ENCODE data around the gene TNIP2. TPM values are rescaled to one million over a fixed set of nuclear protein-coding genes. Genes with fewer than 3 reads are reported as not detected.
A peak's percentile ranks its signal among the peaks of the same experiment; 100 is the strongest.

The TNIP2 gene
- total and polyA plus RNA-seq, 2 of the 13 experiments (the other 11 are each of a cell fraction or from before 2014, with no cell fraction given) = 25.6 to 38.0 TPM

DNA sequence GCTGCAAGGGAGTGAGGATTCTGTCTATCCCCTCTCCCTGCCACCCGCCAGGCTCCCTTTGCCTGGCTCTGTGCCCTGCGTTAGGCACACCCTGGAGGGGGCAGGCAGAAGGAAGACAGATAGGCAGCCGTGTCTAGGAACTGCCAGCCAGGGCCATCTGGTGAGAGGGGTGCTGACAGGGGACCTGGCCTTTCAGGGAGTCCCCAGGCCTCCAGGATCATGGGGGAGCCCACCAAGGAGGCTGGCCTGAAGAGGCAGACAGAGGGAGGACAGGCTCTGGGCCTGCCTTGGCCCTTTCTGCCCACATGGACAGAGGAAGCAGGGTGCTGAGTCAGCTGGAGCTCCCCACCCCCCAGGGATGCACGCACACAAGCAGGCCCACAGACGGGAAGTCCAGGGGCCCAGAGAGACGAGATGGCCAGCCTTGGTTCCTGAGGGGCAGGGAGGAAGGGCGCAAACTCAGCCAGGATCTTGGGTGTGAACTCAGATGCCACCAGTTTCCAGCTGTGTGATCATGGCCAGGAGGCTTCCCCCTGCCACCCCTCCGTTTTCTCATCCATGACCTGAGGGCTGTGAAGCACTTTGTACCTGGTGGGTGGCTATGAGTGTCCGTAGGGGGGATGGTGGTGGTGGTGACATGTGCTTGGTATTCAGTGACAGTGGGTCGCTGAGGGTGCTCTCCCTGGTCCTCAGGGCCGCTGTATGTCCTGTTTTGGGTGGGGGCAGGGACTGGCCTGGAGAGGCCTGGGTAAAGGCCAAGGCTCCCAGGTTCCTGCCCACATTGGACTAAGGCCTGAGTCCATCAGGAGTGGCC lies 38.6 kb upstream of the TNIP2 start (continued):
- TF ChIP-seq HES4 (CRISPR knock-in tag; IDR thresholded peaks at IDR 0.05; ENCODE audit: borderline replicate concordance) = no peak
- TF ChIP-seq EZH2 (conservative IDR thresholded peaks at IDR 0.05; ENCODE audit: low read depth, low read length) = no peak
- no peak for TF ChIP-seq SMARCE1 (IDR thresholded peaks at IDR 0.05; ENCODE audit: borderline replicate concordance)
- TF ChIP-seq ZNF20 (CRISPR knock-in tag; IDR thresholded peaks at IDR 0.05) = no peak
- no peak for TF ChIP-seq SP2 (CRISPR knock-in tag; IDR thresholded peaks at IDR 0.05)
- no peak for TF ChIP-seq RARG (CRISPR knock-in tag; IDR thresholded peaks at IDR 0.05; ENCODE audit: low read depth)
- TF ChIP-seq ZNF18 (CRISPR knock-in tag; IDR thresholded peaks at IDR 0.05; ENCODE audit: insufficient replicate concordance) = no peak
- TF ChIP-seq HIC2 (CRISPR knock-in tag; IDR thresholded peaks at IDR 0.05; ENCODE audit: low read depth) = peak; percentile 31; the same call in 1 of the 2 replicates
- TF ChIP-seq PPARG (CRISPR knock-in tag; conservative IDR thresholded peaks at IDR 0.05) = no peak
- TF ChIP-seq ZBTB3 (CRISPR knock-in tag; IDR thresholded peaks at IDR 0.05; ENCODE audit: borderline replicate concordance, low read depth) = no peak
- no peak for TF ChIP-seq HNRNPUL1 (IDR thresholded peaks at IDR 0.05; ENCODE audit: low read depth, low read length)
- TF ChIP-seq ZNF331 (CRISPR knock-in tag; IDR thresholded peaks at IDR 0.05) = no peak
- TF ChIP-seq GATAD1 (CRISPR knock-in tag; IDR thresholded peaks at IDR 0.05) = no peak
- TF ChIP-seq XBP1 (CRISPR knock-in tag; IDR thresholded peaks at IDR 0.05) = no peak
- TF ChIP-seq ZNF790 (CRISPR knock-in tag; IDR thresholded peaks at IDR 0.05; ENCODE audit: borderline replicate concordance) = no peak
- peak; percentile 14; the same call in 1 of the 2 replicates for TF ChIP-seq SAP130 (CRISPR knock-in tag; IDR thresholded peaks at IDR 0.05; ENCODE audit: low read depth)
- no peak for TF ChIP-seq ZNF24 (IDR thresholded peaks at IDR 0.05)
- TF ChIP-seq ZNF772 (CRISPR knock-in tag; IDR thresholded peaks at IDR 0.05) = no peak
- no peak for TF ChIP-seq AHDC1 (CRISPR knock-in tag; IDR thresholded peaks at IDR 0.05; ENCODE audit: borderline replicate concordance)
- TF ChIP-seq ZNF563 (CRISPR knock-in tag; IDR thresholded peaks at IDR 0.05) = no peak
